ENCODE results near the gene ATE1.
A peak's percentile ranks its signal among the peaks of the same experiment; 100 is the strongest.
"Not testable (repeated sequence)": the region's sequence is repeated elsewhere in the genome, so short reads cannot be mapped to it uniquely, and the experiment has no call there.

ATE1 gene

DNA sequence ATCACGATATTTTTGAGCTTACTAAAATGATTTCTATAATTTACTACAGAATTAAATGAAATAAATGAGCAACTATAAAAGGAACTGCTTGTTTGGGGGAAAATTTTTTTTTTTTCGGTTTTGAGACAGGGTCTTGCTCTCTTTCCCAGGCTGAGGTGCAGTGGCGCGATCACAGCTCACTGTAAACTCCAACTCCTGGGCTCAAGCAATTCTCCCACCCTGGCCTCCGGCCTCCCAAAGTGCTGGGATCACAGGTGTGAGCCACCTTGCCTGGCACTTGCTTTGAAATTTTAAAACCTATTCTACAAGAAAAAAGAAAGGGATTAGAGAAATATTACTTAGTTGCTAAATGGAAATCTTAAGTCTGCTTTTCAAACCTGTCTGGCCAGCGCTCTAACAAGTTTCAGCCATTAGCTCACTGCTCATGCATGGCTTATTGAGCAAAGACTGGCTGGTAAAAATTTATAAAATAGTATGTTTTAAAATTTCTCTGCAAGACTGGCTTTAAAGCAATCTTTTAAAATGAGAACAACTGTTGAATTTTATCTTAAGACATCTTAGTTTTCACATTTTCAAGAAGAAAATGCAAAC lies 144.0 kb downstream of the ATE1 start:
- no peak for DNase-seq (ENCODE audit: low spot score)

DNA sequence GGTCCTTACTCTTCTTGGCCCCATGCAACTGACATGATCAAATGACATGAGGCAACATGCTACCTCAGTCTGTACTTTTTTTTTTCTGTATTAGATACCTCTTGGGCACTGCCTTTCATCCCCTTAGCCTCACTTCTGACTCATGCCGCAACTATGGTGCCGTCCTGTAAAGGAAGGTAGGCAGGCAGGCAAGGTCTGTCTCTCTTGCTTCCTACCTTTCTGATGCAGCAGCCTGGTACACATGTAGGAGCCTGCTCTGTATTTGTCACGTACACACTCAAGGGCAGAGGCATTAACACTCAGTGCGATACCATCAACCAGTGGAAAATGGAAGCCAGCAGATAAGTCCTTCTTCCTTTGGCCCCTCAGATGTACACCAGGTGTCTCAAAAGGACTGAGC lies 146.7 kb downstream of the ATE1 start:
- DNase-seq (ENCODE audit: low spot score): no peak

DNA sequence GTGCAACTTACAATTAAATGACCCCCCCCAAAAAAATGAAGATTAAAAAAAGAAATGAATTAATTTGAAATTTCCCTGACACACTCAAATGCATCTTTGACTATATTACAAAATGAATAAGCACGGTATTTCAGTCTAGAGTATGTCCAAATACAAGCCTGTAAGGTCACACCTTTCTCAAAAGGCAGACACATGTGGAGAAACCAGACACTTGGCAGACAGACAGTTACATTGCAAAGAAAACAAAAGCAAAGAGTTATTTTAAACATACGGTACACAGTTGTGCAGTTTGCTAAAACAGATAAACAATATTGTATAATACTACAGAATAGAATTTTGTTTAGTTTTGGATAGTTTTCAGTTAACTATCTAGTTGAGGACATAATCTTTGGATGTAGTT lies 153.0 kb downstream of the ATE1 start:
- no peak for DNase-seq (ENCODE audit: low spot score)

DNA sequence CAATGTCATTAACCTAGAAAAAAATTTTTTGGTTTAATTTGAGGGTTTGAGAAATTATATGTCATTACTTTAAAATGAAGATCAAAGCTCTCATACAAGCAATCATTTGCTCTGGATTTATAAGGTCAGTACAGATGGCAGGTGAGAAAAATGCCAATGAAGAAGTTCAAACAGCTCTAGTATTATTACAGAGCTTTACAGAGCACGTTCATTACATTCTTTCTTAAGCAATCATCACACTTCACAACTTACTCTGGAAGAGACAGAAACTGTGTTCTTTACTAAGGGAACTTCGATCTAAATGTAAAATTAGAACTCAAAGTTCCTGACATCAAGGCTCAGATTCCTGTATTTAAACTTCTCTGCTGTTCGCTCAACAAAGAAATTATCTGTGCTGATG lies 153.4 kb downstream of the ATE1 start:
- no peak for DNase-seq (ENCODE audit: low spot score)

DNA sequence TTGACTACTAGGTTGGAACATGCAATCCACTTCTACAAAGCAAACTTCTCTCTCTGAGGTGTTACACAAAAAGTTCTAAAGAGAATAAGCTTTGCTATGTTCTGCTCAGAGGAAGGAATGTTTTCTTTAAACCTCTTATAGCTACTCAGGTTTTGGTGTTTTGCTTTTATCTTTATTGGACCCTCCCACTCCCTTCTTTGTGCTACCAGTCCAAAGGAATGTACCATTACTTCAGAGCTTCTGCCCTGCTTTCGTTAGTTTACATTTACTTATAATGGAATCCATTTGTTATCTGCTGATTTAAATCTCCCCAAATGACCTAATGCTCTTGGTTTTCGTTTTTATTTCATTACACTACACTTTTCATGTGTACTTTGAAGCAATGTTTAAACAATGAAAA lies 154.9 kb downstream of the ATE1 start:
- no peak for DNase-seq (ENCODE audit: low spot score)

DNA sequence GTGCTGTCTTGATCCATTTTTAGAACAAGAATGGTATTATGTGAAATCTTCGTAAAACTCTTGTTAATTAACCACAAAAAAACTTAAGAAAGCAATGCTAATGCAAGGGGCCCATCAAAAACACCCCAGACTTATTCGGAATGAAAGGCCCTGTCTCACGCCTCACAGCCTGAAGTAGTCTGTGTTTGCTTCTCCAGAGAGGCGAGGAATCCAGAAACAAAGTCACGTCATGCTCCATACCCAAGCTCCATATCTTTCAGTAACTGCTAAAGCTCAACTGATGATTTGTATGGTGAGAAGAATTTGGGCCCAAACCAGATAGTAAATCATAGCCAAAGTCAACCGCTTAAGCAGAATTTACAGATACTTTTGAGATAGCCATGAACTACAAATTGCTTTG lies 155.4 kb downstream of the ATE1 start:
- DNase-seq (ENCODE audit: low spot score): no peak

DNA sequence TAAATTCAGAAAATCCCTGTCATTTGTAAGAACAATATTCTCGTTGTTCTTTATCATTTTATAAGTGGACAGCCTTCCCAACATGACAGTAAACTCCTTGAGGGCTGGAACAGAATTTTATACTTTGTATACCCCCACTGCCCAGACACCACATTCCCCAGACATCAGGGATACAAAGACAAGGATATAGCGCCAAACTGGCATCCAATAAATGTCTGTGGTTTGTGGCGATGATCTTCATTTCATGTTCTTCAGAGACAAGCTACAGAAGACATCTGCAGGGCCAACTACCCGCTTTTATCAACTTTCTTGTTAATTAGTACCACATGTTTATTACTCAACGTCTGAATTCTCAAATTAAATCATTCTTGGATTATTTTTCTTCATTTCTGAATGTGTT lies 155.9 kb downstream of the ATE1 start:
- DNase-seq (ENCODE audit: low spot score): peak; percentile 55

DNA sequence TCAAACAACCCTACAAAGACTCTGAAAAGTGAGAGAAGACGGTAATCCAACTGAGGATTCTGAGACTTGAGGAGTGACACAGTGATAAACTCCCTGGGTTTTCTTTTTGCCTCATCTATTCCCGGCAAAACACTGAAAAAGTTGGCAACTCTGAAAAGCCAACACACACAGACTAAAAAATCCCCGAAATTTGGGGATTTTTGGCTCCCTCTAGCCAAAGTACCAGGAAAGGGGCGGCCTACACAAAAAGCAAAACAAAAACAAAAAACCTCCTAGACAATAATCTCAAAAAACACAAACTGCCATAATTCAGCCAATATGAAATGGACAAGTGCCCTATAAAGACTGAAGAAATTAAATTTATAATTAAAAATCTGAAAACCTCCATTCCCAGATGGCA lies 161.4 kb downstream of the ATE1 start:
- DNase-seq (ENCODE audit: low spot score): no peak

DNA sequence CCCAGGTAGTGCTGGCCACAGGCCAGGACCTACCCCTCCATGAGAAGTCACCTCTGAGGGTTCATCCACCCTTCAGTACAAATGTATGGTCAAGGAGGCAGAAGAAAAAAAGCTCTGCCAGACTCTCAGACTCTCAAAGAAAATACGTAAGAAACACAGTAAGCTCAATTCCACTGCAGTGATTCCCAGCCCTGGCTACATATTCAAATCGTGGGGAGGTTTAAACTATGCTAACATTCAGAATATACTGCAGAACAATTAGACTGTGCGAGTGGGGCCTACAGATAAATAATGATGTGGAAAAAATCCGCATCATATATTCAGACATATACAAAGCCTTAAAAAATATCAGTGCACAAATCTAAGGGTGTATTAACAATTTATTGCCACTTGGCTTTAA lies 162.6 kb downstream of the ATE1 start:
- DNase-seq (ENCODE audit: low spot score): no peak

DNA sequence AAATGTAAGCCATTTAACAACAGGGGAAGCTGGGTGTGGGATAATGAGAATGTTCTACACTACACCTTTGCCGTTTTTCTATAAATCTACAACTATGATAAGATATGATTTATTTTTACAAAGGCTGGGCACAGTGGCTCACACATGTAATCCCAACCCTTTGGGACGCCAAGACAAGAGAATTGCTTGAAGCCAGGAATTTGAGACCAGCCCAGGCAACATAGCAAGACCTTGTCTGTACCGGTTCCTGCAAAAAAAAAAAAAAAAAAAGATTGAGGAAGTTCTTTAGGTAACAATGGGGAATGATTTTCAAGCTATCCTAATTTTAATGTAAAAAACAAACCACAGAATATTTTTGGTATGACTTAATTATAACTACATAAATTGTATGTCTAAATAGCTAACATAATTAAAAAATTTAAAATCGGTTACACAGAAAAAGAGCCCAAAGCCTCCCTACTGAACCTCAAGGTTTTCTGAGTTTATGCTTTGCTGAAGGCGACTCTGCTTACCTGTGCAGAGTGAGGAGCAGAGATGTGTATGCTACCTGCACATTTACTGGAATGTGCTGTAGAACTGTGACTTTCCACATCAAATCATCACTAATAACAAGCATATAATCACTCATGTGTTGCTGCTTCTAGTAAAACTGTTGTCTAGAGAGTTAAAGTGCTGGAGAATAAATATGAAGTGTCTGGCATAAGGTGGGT lies 163.4 kb downstream of the ATE1 start:
- DNase-seq (ENCODE audit: low spot score): no peak

DNA sequence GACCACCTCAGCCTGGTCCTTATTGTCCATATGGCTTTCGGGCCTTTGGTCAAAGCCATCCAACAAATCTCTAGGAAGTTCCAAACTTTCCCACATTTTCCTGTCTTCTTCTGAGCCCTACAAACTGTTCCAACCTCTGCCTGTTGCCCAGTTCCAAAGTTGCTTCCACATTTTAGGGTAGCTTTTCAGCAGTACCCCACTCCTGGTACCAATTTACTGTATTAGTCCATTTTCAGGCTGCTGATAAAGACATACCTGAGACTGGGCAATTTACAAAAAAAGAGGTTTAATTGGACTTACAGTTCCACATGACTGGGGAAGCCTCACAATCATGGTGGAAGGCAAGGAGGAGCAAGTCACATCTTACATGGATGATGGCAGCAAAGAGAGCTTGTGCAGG lies 170.6 kb downstream of the ATE1 start:
- not testable (repeated sequence) for DNase-seq (ENCODE audit: low spot score)

DNA sequence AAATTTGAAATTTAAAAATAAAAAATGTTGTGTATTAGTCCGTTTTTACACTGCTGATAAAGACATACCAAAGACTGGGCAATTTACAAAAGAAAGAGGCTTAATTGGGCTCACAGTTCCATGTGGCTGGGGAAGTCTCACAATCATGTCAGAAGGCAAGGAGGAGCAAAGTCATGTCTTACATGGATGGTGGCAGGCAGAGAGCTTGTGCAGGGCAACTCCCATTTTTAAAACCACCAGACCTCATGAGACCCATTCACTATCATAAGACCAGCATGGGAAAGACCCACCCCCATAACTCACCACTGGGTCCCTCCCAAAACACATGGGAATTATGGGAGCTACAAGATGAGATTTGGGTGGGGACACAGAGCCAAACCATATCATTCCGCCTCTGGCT lies 172.3 kb downstream of the ATE1 start:
- DNase-seq (ENCODE audit: low spot score): not testable (repeated sequence)

DNA sequence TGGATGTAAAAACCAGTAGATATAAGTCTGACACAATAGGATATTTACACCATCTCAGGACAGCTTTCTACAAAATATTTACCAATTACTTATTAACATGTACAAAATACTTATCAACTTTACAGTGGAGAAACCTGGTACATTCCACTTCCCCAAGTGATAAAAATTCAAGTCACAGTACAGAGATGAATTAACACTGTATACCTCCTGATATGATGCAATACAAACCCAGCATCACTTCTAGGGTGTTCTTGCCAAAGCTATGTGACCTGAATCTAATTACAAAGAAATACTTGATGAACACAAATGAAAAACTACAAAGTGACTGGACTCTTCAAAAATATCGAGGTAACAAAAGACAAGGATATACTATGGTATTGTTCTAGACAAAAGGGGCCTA lies 173.2 kb downstream of the ATE1 start:
- DNase-seq (ENCODE audit: low spot score): no peak

DNA sequence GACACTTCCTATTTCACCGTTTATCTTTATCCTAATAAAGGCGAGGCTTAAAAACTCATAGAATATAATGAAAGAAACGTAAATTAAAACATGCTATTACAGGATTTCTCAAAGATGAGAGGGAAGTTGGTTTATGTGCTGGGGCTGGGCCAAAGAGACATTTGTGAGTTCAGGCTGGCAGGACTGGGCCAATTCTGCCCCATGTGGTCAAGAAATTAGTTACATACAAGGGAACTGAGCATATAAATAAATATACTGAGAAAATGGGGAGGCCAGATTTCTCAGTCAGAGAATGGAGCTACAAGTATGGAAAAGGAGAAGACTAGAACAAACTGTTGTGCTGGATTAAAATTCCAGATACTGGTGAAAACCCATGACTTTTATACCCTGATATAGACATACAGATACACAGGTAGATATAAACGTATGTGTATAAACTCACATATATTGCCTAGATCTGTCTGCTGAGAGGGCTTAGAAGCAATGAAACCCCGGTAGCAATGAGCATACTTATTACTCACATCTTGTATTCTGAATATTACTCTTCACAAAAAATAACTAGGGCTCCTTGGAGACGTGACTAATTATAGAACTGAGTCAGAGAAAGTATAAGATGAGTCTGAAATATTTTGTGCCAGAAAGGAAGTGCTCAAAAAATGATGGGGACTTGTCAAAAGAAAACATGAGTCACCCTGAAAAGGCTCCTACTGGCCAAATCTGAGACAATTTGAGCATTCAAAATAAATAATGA lies 173.9 kb downstream of the ATE1 start:
- DNase-seq (ENCODE audit: low spot score): peak; percentile 21

DNA sequence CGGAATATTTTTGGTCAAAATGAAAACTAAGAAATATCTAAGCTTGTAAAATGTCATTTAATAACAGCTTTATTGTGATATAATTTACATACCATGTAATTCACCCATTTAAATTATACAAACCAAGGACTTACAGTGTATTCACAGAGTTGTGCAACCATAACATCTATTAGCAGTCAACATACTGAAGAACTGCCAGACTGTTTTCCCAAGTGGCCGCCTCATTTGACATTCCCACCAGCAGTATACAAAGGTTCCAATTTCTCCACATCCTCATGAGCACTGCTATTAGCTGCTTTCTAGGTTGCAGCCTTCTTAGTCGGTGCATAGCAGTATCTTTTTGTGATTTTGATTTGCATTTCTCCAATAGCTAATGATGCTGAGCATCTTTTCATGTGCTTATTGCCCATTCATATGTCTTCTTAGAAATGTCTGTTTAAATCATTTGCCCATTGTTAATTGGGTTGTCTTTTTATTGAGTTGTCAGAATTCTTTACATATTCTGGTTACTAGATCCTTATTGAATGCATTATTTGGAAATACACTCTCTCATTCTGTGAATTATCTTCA lies 176.6 kb downstream of the ATE1 start:
- no peak for DNase-seq (ENCODE audit: low spot score)

DNA sequence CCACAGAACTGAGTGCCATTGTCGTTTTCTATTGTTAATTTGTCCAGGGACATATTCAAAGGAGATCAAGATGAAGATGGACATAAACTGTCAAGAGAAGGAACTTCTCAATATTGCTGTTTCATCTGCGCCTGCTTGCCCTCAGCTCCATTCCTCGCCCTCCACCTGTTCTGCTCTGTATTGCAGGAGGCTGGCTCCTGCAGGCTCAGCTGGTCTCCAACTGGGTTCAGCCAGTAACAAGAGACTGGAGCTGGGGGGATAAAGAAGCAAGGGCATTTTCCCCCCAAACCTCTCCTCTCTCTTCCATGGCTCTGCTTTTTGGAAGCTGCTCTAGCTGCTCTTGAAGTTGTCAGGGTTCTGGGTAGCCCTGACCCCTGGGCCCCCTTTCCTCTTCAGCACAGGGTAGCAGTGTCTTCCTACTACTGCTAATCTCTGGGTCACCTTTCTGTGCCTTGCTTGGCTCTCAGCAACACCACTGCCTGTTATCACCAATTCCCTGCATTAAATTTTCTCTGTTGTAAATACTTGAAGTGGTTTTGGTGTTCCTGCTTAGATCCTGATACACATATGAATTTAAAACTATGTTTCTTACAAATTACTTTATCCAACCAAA lies 180.6 kb downstream of the ATE1 start:
- DNase-seq (ENCODE audit: low spot score): no peak

DNA sequence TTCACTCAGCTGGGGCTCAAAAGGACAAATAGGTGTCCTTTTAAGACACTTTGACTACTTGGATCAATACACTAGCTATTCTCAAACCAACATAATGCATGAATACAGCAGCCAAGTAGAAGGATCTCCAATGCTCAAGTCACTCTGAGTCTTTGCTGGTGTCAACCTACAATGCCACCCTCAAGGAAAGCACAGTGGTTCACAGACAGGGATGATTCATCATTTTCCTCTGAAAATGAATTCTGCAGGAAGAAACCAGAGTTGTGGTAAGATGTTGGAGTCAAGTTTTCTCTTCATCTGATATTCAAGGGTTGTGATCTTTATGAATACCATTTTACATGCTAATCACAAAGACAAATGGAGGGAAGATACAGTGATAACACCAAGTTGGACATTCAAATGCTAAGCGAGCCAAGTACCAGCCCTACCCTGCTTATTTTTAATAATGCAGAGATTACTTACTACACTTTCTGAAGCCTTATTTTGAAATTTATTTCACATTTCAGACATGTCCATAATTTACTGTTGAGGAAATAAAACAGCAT lies 186.5 kb downstream of the ATE1 start:
- no peak for DNase-seq (ENCODE audit: low spot score)

DNA sequence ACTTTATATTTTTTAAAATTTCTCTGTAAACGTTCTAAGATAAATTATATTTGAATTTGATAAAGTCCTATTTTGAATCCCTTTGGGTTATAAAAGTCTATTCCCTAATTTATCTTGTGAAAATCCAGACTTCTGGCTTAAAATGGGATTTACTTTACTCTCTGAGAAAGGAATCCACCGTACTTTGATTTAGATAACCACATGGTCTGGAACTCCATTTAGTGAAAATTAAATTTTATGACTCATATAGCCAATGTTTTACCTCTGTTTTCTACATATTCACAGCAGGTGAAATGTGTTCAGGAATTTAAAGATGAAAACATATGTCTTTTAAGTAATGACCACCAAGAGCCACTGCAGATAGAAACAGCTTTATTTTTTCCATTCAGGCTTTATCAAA lies 187.8 kb downstream of the ATE1 start:
- no peak for DNase-seq (ENCODE audit: low spot score)

DNA sequence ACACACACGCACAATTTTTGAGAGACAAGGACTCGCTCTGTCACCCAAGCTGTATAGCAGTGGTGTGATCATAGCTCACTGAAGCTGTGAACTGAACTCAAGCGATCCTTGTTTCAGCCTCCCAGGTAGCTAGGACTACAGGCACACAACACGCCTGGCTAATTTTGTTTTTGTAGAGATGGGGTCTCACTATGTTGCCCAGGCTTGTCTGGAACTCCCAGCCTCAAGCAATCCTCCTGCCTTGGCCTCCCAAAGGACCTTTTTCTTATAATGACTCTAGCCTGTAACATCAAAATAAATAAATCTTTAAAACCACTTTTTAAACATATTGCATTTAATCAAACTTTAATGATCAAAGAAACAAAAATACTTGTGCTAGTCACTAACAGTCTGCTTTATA lies 188.7 kb downstream of the ATE1 start:
- no peak for DNase-seq (ENCODE audit: low spot score)

DNA sequence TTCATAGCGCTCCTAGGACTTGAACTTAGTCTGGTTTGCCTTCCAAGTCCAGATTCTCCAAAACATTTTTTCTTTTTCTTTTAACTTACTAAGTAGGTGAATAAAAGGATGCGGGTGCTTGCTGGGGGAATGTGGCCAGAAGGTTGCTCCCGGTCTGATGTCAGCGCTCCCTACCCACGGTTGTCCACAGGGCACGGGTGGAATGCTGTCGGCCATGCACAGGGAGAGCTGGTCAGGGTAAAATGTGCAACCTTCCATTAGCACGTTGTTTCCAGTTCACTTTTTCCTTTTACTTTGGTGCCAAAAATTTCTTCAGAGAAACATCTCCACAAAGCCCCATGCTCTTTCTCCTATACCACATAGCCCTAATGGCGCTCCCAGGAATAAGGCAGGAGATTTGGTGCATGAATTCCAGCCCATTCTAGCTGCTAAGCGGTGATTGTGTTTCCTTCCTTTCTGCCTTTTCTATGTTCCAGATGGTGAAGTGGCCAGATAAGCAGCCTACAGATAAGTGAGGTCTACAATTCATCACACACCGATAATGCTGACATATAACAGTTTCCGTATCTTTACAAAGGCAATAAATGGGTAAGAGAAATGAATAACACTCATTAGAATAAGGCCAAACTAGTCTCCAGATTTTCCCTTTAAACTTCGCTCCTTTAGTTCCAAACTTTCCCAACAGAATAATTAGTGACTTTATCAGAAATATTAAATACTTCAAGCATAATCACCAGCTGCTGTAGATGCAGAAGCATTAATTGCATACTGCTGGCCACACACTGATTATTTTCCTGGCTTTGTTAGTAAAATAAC lies 191.3 kb downstream of the ATE1 start:
- no peak for DNase-seq (ENCODE audit: low spot score)

DNA sequence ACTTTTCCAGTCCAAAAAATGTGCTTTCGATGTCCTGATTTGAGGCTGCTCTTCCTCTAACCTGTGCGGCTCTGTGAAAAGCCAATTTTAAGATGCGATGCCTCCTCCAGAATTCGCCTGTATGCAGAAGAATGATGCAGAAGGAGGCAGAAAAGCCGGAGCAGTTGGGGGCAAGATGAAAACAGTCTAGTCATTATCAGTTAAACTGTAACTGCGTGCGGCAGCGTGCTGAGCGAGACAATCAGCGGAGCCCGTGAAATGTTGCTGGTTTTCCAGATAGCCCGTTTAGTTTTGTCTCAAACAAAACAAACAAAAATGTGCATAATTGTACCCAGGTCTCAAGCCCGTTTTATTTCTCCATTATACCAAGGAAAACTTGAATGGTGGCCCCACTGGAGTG lies 192.6 kb downstream of the ATE1 start:
- DNase-seq (ENCODE audit: low spot score): no peak

Measured in COLO829 (cell line).